AG10803 (cell line): ENCODE data around the gene STYK1.
A peak's percentile ranks its signal among the peaks of the same experiment; 100 is the strongest.
"Not testable (repeated sequence)": the region's sequence is repeated elsewhere in the genome, so short reads cannot be mapped to it uniquely, and the experiment has no call there.

ENCODE experiments used
- DNase-seq: peaks from one replicate; pipeline ENCODE4 v3.0.0; 2010; ENCODE audit warnings: low read depth
- H3K4me3 ChIP-seq: 2 replicates; pipeline ENCODE4 v1.5.1; 2011; ENCODE audit warnings: mild to moderate bottlenecking, low read length, control low read depth
- TF ChIP-seq, protein P1 (sequence below): conservative IDR thresholded peaks from 2 replicates; pipeline ENCODE4 v1.5.1; 2011; ENCODE audit warnings: mild to moderate bottlenecking, low read length, control low read depth, inconsistent platforms

STYK1 gene

DNA sequence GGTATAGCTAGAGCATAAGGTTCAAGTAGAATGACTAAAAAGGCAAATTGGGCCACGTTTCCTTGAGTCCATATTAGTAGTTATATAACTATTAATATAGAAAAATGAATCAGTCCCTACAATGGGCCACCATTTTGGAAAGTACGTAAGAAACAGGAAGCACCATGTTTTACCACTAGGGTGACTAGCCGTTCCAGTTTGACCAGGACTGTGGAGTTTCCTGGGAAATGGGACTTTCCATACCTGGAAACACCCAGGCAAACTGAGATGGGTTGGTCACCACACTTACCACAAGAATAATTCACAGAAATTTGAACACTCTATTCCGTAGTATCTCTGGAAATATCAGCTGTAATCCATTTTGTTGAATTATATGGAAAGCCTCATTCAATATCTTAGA lies 58.3 kb downstream of the STYK1 start:
- no peak overlapping the region for H3K4me3 ChIP-seq
- TF ChIP-seq, protein P1, sequence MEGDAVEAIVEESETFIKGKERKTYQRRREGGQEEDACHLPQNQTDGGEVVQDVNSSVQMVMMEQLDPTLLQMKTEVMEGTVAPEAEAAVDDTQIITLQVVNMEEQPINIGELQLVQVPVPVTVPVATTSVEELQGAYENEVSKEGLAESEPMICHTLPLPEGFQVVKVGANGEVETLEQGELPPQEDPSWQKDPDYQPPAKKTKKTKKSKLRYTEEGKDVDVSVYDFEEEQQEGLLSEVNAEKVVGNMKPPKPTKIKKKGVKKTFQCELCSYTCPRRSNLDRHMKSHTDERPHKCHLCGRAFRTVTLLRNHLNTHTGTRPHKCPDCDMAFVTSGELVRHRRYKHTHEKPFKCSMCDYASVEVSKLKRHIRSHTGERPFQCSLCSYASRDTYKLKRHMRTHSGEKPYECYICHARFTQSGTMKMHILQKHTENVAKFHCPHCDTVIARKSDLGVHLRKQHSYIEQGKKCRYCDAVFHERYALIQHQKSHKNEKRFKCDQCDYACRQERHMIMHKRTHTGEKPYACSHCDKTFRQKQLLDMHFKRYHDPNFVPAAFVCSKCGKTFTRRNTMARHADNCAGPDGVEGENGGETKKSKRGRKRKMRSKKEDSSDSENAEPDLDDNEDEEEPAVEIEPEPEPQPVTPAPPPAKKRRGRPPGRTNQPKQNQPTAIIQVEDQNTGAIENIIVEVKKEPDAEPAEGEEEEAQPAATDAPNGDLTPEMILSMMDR, result no peak
- no peak for DNase-seq

DNA sequence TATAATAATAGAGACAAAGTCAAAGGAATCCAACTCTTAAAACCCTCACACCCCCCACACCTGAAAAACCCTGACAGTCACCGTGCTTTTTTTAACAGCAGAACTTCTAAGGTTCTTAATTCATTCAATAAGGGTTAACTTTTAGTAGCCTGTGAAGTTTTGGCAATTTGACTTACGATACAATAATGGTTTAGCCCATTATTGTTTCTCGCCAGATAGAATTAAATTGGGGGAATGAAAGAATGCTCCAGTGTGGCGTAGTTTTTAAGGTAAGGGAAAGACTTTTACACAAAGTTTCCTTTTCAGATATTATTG lies 59.8 kb downstream of the STYK1 start:
- TF ChIP-seq, protein P1, result no peak
- no peak for DNase-seq
- H3K4me3 ChIP-seq, result peak overlapping the region; percentile 88

DNA sequence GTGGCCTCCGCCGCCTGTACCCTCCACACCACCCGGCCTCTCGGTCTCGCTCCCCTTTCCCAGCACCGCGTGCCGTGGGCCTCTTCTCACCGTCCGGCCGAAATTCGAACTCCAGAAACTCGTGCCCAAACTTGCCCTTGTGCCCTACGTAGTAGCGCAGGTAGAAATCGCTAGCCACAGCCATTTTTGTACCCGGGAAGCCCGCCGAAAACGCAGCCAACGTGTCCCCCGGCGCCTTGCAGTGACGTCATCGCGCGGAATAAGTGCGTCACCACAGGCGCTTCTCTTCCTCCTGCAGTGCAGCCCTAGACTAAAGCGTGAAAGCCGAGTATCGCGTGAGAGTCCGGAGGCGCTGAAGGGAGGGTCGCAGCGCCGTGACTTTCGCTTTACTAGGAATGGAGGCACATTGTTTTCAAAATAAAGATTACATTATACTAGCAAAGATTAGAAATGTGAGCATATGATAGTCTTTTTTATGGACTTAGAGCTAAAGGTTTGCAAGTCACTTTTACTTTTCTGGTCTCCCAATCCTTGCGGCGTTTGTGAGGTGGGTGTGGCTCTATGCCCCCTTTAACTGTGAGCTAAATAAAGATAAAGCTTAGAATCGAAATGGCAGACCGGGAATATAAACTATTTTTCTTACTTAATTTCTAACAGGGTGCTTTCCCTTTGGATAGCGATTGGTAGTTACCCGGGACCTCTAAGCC lies 60.4 kb downstream of the STYK1 start, which contains the start of gene MAGOHB:
TSS of gene MAGOHB (minus strand) at position 261 of the 707 bp plus-strand sequence. CDS start at position 184, 77 bp downstream.
- H3K4me3 ChIP-seq, result peak within 1 kb of the TSS; percentile 88
- TF ChIP-seq, protein P1, result no peak
- DNase-seq, result peak; percentile 96

DNA sequence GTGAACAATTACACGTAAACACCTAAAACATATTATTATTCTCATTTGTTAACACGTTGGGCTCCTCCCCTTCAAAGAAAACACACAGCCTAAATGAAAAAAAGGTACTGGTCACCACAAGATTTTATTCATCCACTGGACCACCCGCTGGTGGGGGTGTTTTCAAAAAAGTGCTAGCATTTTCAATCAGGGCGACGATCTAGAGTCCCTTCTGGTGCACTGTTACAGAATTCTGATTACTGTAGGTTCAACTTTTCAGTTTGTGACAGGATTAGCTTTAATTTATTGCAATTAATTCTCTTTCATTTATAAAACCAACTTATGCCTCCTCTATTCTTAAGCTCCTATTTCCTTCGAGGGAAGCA lies 60.9 kb downstream of the STYK1 start:
- peak overlapping the region; percentile 88 for H3K4me3 ChIP-seq
- no peak for DNase-seq

DNA sequence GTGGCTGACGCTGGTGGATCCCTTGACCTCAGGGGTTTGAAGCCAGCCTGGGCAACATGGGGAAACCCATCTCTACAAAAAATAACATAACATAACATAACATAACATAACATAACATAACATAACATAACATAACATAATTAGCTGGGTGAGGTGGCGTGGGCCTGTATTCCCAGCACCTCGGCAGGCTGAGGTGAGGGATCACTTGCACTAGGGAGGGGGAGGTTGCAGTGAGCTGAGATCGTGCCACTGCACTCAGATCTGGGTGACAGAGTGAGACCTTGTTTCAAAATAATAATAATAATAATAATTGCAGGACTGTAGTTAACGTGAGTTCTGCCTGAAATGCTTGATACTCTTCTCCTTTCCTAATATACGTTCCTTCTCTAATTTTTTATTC lies 61.7 kb downstream of the STYK1 start:
- H3K4me3 ChIP-seq, result peak overlapping the region; percentile 88
- no peak for DNase-seq
- TF ChIP-seq, protein P1, result no peak

More for the DNA sequence above, 60.9 kb downstream of the STYK1 start:
- TF ChIP-seq, protein P1, result no peak

DNA sequence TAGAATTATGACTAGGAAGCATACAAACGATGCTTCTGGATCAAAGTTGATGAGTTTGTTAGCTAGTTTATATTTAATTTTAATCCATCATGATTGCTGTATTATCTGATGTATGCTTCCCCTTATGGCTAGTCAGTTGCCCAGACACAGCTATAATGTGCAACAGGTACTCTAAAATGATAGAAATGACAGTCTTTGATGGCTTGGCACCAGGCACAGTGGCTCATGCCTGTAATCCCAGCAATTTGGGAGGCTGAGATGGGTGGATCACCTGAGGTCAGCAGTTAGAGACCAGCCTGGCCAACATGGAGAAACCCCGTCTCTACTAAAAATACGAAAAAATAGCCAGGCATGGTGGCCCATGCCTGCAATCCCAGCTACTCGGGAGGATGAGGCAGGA lies 62.6 kb downstream of the STYK1 start:
- DNase-seq, H3K4me3 ChIP-seq: not testable (repeated sequence)

DNA sequence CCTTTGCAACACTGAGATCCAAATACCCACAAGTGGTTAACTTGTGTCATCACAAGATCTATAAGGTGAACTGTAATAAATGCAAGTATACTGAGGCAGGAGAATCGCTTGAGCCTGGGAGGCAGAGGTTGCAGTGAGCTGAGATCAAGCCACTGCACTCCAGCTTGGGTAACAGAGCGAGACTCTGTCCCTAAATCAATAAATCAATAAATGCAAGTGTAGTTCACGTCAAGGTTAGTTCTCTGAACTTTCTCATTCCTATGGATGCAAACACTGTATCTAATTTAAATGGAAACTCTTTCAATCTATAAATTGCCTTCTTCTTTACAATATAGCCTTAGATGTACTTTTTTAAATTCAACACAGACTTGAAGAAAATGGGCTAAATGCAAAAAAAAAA lies 63.7 kb downstream of the STYK1 start:
- no peak for DNase-seq
- H3K4me3 ChIP-seq, result no peak overlapping the region
- TF ChIP-seq, protein P1, result no peak
